Muscle of leg (tissue), 11 donors: ENCODE measurements around the gene LEF1. TPM values are rescaled to one million over a fixed set of nuclear protein-coding genes. Genes with fewer than 3 reads are reported as not detected.

Experiments
- DNase-seq: peaks from one replicate; pipeline ENCODE4 v3.0.0; 2013
- H3K27ac ChIP-seq: one replicate; pipeline ENCODE4 v1.5.1; 2013; ENCODE audit warnings: mild to moderate bottlenecking, low read length, control low read depth
- H3K27me3 ChIP-seq: one replicate; pipeline ENCODE4 v1.6.1; 2013; ENCODE audit warnings: low read length; ENCODE audit not compliant: control insufficient read depth, insufficient read depth
- H3K36me3 ChIP-seq: one replicate; pipeline ENCODE4 v1.6.1; 2013; ENCODE audit warnings: low read length; ENCODE audit not compliant: control insufficient read depth, insufficient read depth
- H3K4me1 ChIP-seq: one replicate; pipeline ENCODE4 v1.6.1; 2013; ENCODE audit warnings: low read length; ENCODE audit not compliant: control insufficient read depth, insufficient read depth
- H3K4me3 ChIP-seq: one replicate; pipeline ENCODE4 v1.5.1; 2013; ENCODE audit warnings: low read length, control low read depth
- H3K9me3 ChIP-seq: replicated peaks from 2 replicates; pipeline ENCODE4 v1.6.1; 2013; ENCODE audit warnings: low read depth, low read length; ENCODE audit not compliant: control insufficient read depth
- WGBS: methylation state at CpG from one replicate; pipeline ENCODE4 v1.1.5; 2013; ENCODE audit warnings: missing lambda C conversion rate; ENCODE audit not compliant: insufficient coverage; 5-methylcytosine and 5-hydroxymethylcytosine counted together
- polyA plus RNA-seq, 8 donors: library from polyadenylated mRNA; unstranded; fragments of 120-200 nt; gene quantifications; one replicate each; pipeline versions ENCODE4 v1.2.1 to v1.2.3, GENCODE V29; 2013; ENCODE audit warnings: inconsistent platforms in 1 of 8, low replicate concordance in 1 of 8; ENCODE audit not compliant: insufficient read length in 8 of 8, insufficient read depth in 1 of 8
- total RNA-seq: library from RNA; stranded (reverse); fragments of 120-200 nt; gene quantifications from one replicate; pipeline ENCODE4 v1.2.4, GENCODE V29; 2013

Gene LEF1
- total and polyA plus RNA-seq, 9 donors: 3.4 to 35.5 (median 4.3) TPM

DNA sequence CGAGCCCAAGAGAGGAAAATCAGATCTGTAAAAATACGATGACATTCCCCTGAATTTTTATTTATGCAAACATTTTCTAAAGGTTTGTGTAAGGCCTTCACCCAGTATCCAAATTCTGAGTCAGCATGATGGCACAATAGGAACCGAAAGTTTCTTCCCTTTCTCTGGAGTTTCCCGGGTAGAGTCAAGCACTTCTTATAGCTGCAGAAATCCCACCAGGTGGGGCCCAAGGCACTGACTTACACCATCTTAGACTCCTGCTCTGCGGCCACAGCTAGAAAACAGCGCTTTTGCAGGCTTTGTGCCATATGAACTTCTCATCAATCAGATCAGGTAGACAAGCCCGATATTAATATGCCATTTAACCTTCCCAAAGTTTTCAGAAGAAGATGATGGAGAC is 13.4 kb downstream of the LEF1 start:
- H3K4me1 ChIP-seq: no peaks in the 10 kb centered on the region
- H3K27ac ChIP-seq: no peak overlapping the region
- peak; percentile 18 for DNase-seq
- no peaks in the 10 kb centered on the region for H3K9me3 ChIP-seq
- H3K36me3 ChIP-seq: no peaks in the 10 kb centered on the region
- peaks cover 5% of the 10 kb centered on the region for H3K27me3 ChIP-seq
- no peak overlapping the region for H3K4me3 ChIP-seq
- WGBS: 23% methylated on average over 5 of the region's 7 CpGs

DNA sequence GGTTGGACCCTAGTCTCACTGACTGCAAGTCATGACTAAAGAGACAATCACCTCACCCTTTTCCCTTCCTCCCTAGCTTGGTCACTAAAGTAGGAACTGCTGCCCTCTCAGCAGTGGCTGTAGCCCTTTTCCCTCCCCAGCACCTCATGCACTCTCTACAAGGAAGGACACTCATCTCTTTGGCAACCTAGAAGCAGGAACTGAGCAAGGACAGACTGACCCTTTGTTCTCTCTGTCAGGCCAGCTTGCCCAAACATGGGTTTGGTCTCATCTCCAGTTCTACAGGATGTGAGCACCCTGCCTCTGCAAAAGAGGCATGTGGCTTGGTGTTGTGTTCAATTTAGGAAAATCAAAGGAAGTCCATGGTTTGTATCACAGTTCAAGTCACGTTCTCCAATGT is 15.8 kb downstream of the LEF1 start:
- H3K9me3 ChIP-seq: no peaks in the 10 kb centered on the region
- no peaks in the 10 kb centered on the region for H3K4me1 ChIP-seq
- H3K36me3 ChIP-seq: no peaks in the 10 kb centered on the region
- WGBS: no CpG with 5 or more reads among the region's 1 CpG
- H3K27me3 ChIP-seq: peaks cover 5% of the 10 kb centered on the region
- no peak overlapping the region for H3K27ac ChIP-seq
- no peak overlapping the region for H3K4me3 ChIP-seq
- no peak for DNase-seq

GRCh38 chr4:108149588-108150380 is 18.9 kb downstream of the LEF1 start:
- Histone ChIP-seq H3K4me1 (no peaks in the 10 kb centered on the region), H3K27ac (no peak overlapping the region), H3K27me3 (no peaks in the 10 kb centered on the region), H3K4me3 (no peak overlapping the region), H3K9me3 (no peaks in the 10 kb centered on the region), H3K36me3 (no peaks in the 10 kb centered on the region)
- DNase-seq: no peak
- no CpG with 5 or more reads among the region's 3 CpGs for WGBS

DNA sequence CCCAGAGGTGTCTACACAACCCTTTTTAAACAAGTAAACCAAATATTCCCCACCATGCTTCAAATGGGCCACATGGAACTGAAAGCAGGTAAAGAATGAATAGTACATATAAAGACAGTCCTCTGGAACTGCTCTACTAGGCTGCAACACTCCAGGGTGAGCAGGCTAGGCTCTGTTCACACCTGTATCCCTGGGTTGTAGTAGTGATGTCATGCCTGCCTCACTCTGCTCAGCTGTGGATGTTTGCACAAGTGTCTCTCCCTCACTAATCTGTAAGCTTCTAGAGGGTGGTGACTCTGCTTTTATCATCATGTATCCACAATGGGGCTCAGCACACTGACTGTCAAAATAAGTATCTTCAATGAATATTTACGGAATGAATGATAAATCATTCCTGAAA is 20.4 kb downstream of the LEF1 start:
- H3K27ac ChIP-seq: no peak overlapping the region
- H3K27me3 ChIP-seq: no peaks in the 10 kb centered on the region
- H3K9me3 ChIP-seq: no peaks in the 10 kb centered on the region
- H3K4me3 ChIP-seq: no peak overlapping the region
- no peaks in the 10 kb centered on the region for H3K4me1 ChIP-seq
- no peaks in the 10 kb centered on the region for H3K36me3 ChIP-seq
- DNase-seq: no peak
- no CpG with 5 or more reads among the region's 1 CpG for WGBS

DNA sequence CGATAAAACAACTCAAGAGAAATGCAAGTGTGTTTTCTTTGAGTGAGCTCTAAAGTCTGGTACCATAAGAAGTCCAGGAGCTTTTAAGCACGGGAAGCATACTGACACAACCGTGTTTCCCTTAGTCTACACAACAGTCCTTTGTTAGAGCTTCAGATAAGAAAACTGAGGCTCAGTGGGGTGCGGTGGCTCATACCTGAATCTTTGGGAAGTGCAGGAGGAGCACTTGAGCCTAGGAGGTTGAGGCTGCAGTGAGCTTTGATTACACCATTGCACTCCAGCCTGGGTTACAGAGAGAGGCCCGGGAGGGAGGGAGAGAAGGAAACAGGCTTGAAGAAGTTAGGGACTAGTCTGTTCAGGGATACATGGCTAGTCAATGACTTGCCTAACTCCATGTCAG is 21.9 kb downstream of the LEF1 start:
- Histone ChIP-seq H3K9me3 (no peaks in the 10 kb centered on the region), H3K36me3 (no peaks in the 10 kb centered on the region), H3K27ac (no peak overlapping the region), H3K4me1 (no peaks in the 10 kb centered on the region), H3K4me3 (no peak overlapping the region), H3K27me3 (no peaks in the 10 kb centered on the region)
- 70% methylated on average over 2 of the region's 5 CpGs for WGBS
- no peak for DNase-seq

GRCh38 chr4:108146336-108146735 is 22.4 kb downstream of the LEF1 start:
- Histone ChIP-seq H3K36me3 (no peaks in the 10 kb centered on the region), H3K4me1 (no peaks in the 10 kb centered on the region), H3K27ac (no peak overlapping the region), H3K27me3 (no peaks in the 10 kb centered on the region), H3K9me3 (no peaks in the 10 kb centered on the region), H3K4me3 (no peak overlapping the region)
- no peak for DNase-seq
- no CpG with 5 or more reads among the region's 3 CpGs for WGBS

DNA sequence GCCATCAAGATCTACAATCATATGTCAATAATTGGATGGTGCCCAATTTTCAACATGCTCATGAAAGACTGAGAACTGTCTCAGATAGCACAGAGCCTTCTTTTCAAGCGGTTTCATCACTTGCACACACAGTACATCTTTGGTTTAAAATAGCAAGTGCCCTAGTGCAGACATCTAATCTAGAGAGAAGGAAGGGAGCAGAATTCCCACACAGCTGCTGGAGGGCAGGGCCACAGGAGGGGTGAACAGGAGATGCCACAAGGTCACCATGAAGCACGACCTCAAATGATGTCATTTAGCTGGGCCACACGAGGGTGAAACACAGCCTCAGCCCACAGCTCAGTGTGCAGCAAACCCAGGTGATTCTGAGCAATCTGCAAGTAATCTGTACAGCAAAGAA is 24.3 kb downstream of the LEF1 start:
- no peaks in the 10 kb centered on the region for H3K27me3 ChIP-seq
- no peaks in the 10 kb centered on the region for H3K36me3 ChIP-seq
- no peak for DNase-seq
- no peak overlapping the region for H3K27ac ChIP-seq
- H3K4me3 ChIP-seq: no peak overlapping the region
- H3K4me1 ChIP-seq: no peaks in the 10 kb centered on the region
- no peaks in the 10 kb centered on the region for H3K9me3 ChIP-seq
- 48% methylated on average over 2 of the region's 3 CpGs for WGBS

- no peaks in the 10 kb centered on the region for H3K27me3 ChIP-seq
- H3K4me3 ChIP-seq: no peak overlapping the region
- H3K4me1 ChIP-seq: no peaks in the 10 kb centered on the region
- no peaks in the 10 kb centered on the region for H3K36me3 ChIP-seq
- 40% methylated on average over 2 of the region's 4 CpGs for WGBS
- DNase-seq: no peak
- no peak overlapping the region for H3K27ac ChIP-seq
- no peaks in the 10 kb centered on the region for H3K9me3 ChIP-seq
Measured at GRCh38 chr4:108143515-108143914, 25.2 kb downstream of the LEF1 start.

DNA sequence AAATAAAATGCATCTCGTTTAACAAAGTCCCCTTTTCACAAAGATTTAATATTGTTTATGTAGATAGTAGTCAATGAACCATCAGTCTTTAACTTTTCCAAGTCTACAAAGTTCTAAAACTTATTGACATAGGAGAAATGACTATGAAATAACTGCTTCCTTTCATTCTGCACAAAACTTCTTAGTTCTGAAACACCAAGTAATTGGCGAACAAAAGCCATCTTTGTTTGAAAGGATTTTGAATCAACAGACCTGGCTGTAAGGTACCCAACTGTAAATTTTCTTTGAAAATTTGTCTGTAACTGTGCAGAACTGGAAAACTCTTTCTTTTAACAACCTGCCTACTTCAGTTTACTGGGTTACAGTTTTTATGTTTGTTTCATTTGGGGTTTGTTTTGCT is 25.9 kb downstream of the LEF1 start:
- no peaks in the 10 kb centered on the region for H3K36me3 ChIP-seq
- no peak for DNase-seq
- no peak overlapping the region for H3K4me3 ChIP-seq
- no CpG with 5 or more reads among the region's 2 CpGs for WGBS
- H3K9me3 ChIP-seq: no peaks in the 10 kb centered on the region
- H3K27ac ChIP-seq: no peak overlapping the region
- no peaks in the 10 kb centered on the region for H3K27me3 ChIP-seq
- no peaks in the 10 kb centered on the region for H3K4me1 ChIP-seq

GRCh38 chr4:108141213-108141950 is 27.4 kb downstream of the LEF1 start:
- DNase-seq: peak; percentile 84
- H3K27ac ChIP-seq: no peak overlapping the region
- no peaks in the 10 kb centered on the region for H3K9me3 ChIP-seq
- no peaks in the 10 kb centered on the region for H3K27me3 ChIP-seq
- no peaks in the 10 kb centered on the region for H3K4me1 ChIP-seq
- 34% methylated on average over 6 of the region's 12 CpGs for WGBS
- H3K36me3 ChIP-seq: no peaks in the 10 kb centered on the region
- H3K4me3 ChIP-seq: no peak overlapping the region
